GM12878 (cell line): ENCODE results near the gene DLX1. TPM values are rescaled to one million over a fixed set of nuclear protein-coding genes. Genes with fewer than 3 reads are reported as not detected.

Experiments
- ATAC-seq: fragments of 200-7000 bp; cut with Tn5 transposase; 3 replicates; pipeline ENCODE4 v1.9.1; 2020; ENCODE audit warnings: mild to moderate bottlenecking, moderate library complexity
- BruUV-seq: library from RNA; stranded (reverse); fragments of 400-500 nt; replicated peaks from 2 replicates; lab custom pipeline; 2021; lab: Mats Ljungman, UMichigan
- CTCF ChIA-PET: fragments of 300-600 bp; sonication (Branson Sonifier 250); formaldehyde crosslinking; extraction: SDS; loops from one replicate; lab custom pipeline; 2021; ENCODE audit warnings: inconsistent platforms; lab: Yijun Ruan, JAX
- POLR2A ChIA-PET: fragments of 350-600 bp; formaldehyde crosslinking; extraction: SDS; loops from one replicate; lab custom pipeline; 2021; ENCODE audit warnings: inconsistent platforms; lab: Charles Lee
- RAD21 ChIA-PET: fragments of 300-600 bp; sonication (Branson Sonifier 250); formaldehyde crosslinking; loops from one replicate; lab custom pipeline; 2023; ENCODE audit warnings: antibody characterized with exemption; ENCODE audit not compliant: unreplicated experiment; lab: Charles Lee
- SMC1A ChIA-PET: fragments of 300-600 bp; sonication (Branson Sonifier 250); formaldehyde crosslinking; loops from one replicate; lab custom pipeline; 2023; ENCODE audit not compliant: unreplicated experiment, uncharacterized antibody; lab: Charles Lee
- DNase-seq: peaks from one replicate; pipeline ENCODE4 v3.0.0-alpha.2; 2011; ENCODE audit warnings: low read depth, low spot score
- FAIRE-seq: peaks from 3 replicates; lab custom pipeline; 2011; peaks lifted over from hg19 to GRCh38; lab: Jason Lieb, UNC
- H2AFZ ChIP-seq: 2 replicates; pipeline ENCODE4 v1.6.0; 2011; ENCODE audit warnings: low read depth, low read length, control low read depth; ENCODE audit not compliant: control insufficient read depth
- H3K27ac ChIP-seq: 2 replicates; pipeline ENCODE4 v1.5.1; 2011; ENCODE audit warnings: control low read depth; ENCODE audit not compliant: control insufficient read depth, insufficient read depth
- H3K27me3 ChIP-seq, 2 experiments: replicated peaks in 1 of 2; 2 replicates each; pipeline versions ENCODE4 v1.6.0 to v1.6.1; 2011; ENCODE audit warnings: low read length in 1 of 2; ENCODE audit not compliant: control insufficient read depth in 2 of 2, insufficient read depth in 2 of 2
- H3K36me3 ChIP-seq, 2 experiments: 2 replicates each; pipeline ENCODE4 v1.5.1; 2011; ENCODE audit warnings: low read length in 1 of 2; ENCODE audit not compliant: control insufficient read depth in 2 of 2, insufficient read depth in 2 of 2
- H3K4me1 ChIP-seq: 2 replicates; pipeline ENCODE4 v1.6.1; 2011; ENCODE audit warnings: mild to moderate bottlenecking, low read length, moderate library complexity, mixed read lengths; ENCODE audit not compliant: control insufficient read depth, insufficient read depth
- H3K4me2 ChIP-seq: 2 replicates; pipeline ENCODE4 v1.6.0; 2011; ENCODE audit warnings: control low read depth; ENCODE audit not compliant: control insufficient read depth, insufficient read depth
- H3K4me3 ChIP-seq: fragments of 200-600 bp; sonication (generic); 2 replicates; pipeline ENCODE4 v1.5.1; 2016
- H3K79me2 ChIP-seq: 2 replicates; pipeline ENCODE4 v1.6.0; 2011; ENCODE audit warnings: low read length; ENCODE audit not compliant: control insufficient read depth, insufficient read depth
- H3K9ac ChIP-seq: 2 replicates; pipeline ENCODE4 v1.8.0; 2011; ENCODE audit warnings: low read length, control low read depth, mixed read lengths; ENCODE audit not compliant: control insufficient read depth, insufficient read depth
- H3K9me3 ChIP-seq: replicated peaks from 3 replicates; pipeline ENCODE4 v1.5.1; 2011; ENCODE audit warnings: mild to moderate bottlenecking, low read length; ENCODE audit not compliant: control insufficient read depth, insufficient read depth
- H4K20me1 ChIP-seq: 2 replicates; pipeline ENCODE4 v1.6.0; 2011; ENCODE audit not compliant: control insufficient read depth, insufficient read depth
- BCL3 ChIP-seq: IDR thresholded peaks from 2 replicates; pipeline ENCODE4 v1.6.1; 2011; ENCODE audit warnings: borderline replicate concordance, low read depth, mild to moderate bottlenecking, moderate library complexity, low read length; ENCODE audit not compliant: insufficient read depth, poor library complexity, severe bottlenecking
- E2F8 ChIP-seq: fragments of 450-650 bp; IDR thresholded peaks from 2 replicates; pipeline ENCODE4 v1.6.1; 2018; ENCODE audit warnings: mild to moderate bottlenecking, low read depth, moderate library complexity; ENCODE audit not compliant: partially characterized antibody
- ELK1 ChIP-seq: IDR thresholded peaks from 2 replicates; pipeline ENCODE4 v1.6.1; 2012; ENCODE audit warnings: low read depth, low read length, improper control_type of control experiment
- MEF2A ChIP-seq: IDR thresholded peaks from 2 replicates; pipeline ENCODE4 v1.6.1; 2011; ENCODE audit warnings: low read depth, mild to moderate bottlenecking, low read length, moderate library complexity; ENCODE audit not compliant: insufficient read depth
- MYC ChIP-seq: IDR thresholded peaks from 2 replicates; pipeline ENCODE4 v1.6.1; 2011; ENCODE audit warnings: mild to moderate bottlenecking, low read length, moderate library complexity, inconsistent platforms; ENCODE audit not compliant: insufficient read depth, insufficient replicate concordance, insufficient read length, severe bottlenecking
- NRF1 ChIP-seq: conservative IDR thresholded peaks from 2 replicates; pipeline ENCODE4 v1.6.1; 2011; ENCODE audit warnings: mild to moderate bottlenecking, low read depth, low read length, improper control_type of control experiment
- POLR2A ChIP-seq: IDR thresholded peaks from 2 replicates; pipeline ENCODE4 v1.6.1; 2011; ENCODE audit warnings: low read depth, mild to moderate bottlenecking, low read length
- SMAD1 ChIP-seq: fragments of 450-650 bp; IDR thresholded peaks from 2 replicates; pipeline ENCODE4 v1.6.1; 2018; ENCODE audit warnings: mild to moderate bottlenecking, low read depth; ENCODE audit not compliant: partially characterized antibody
- SPI1 ChIP-seq: IDR thresholded peaks from 2 replicates; pipeline ENCODE4 v1.6.1; 2011; ENCODE audit warnings: low read depth, mild to moderate bottlenecking, low read length, moderate library complexity, borderline replicate concordance; ENCODE audit not compliant: insufficient read depth
- SREBF1 ChIP-seq: IDR thresholded peaks from 2 replicates; pipeline ENCODE4 v1.6.1; 2012; ENCODE audit warnings: mild to moderate bottlenecking, low read length
- TAF1 ChIP-seq: IDR thresholded peaks from 2 replicates; pipeline ENCODE4 v1.6.1; 2011; ENCODE audit warnings: mild to moderate bottlenecking, low read depth, low read length, borderline replicate concordance
- ZBTB11 ChIP-seq: fragments of 450-650 bp; formaldehyde crosslinking; IDR thresholded peaks from 2 replicates; pipeline ENCODE4 v1.5.0; 2022; ENCODE audit warnings: mild to moderate bottlenecking, missing genetic modification characterization
- WGBS: methylation state at CpG from one replicate; pipeline ENCODE4 v1.1.6; 2016; ENCODE audit warnings: low lambda C conversion rate; ENCODE audit not compliant: insufficient replicate concordance, insufficient coverage; ENCODE audit errors: missing lambda C conversion rate; 5-methylcytosine and 5-hydroxymethylcytosine counted together
- in situ Hi-C: fragments of 300-500 bp; cut with MboI; formaldehyde crosslinking; loops from 9 replicates; pipeline ENCODE4 v1.14.3; 2018; ENCODE audit warnings: mixed read lengths
- intact Hi-C: fragments of 100-400 bp; cut with micrococcal nuclease; formaldehyde crosslinking; loops from one replicate; pipeline ENCODE4 v1.14.2; 2022; ENCODE audit not compliant: unreplicated experiment
- polyA plus RNA-seq, 11 experiments: library from polyadenylated mRNA; depleted of rRNA in 4 of 11; unstranded in 6 of 11; stranded (reverse) in 5 of 11; fragments of >200 nt; fragmentation: Nextera tagmentation in 4 of 11; fragmentation: Illumina TruSeq in 1 of 11; extraction: Ambion mirVana in 4 of 11; extraction: Trizol in 1 of 11; gene quantifications; 1 replicate in 1 of 11; 2 replicates in 10 of 11; pipeline versions ENCODE4 v1.2.1 to v1.2.3, GENCODE V29; 2011 to 2016; ENCODE audit warnings: inconsistent platforms in 2 of 11, missing spikeins in 2 of 11, low read depth in 1 of 11
- total RNA-seq, 4 experiments: library from RNA; depleted of rRNA in 3 of 4; stranded (reverse); fragments of >200 nt in 3 of 4; fragmentation: Illumina TruSeq in 1 of 4; extraction: Trizol in 1 of 4; gene quantifications; 2 replicates each; pipeline versions ENCODE4 v1.2.1 to v1.2.3, GENCODE V29; 2013 to 2021

DLX1 gene
- total and polyA plus RNA-seq, 10 of the 15 experiments (the other 5 are each of a cell fraction or from before 2014, with no cell fraction given) = 0.06 TPM; not detected in 9

GRCh38 chr2:172088245-172089004 is 3.1 kb downstream of the DLX1 start:
- peaks cover 5% of the 10 kb centered on the region; the same call in 1 of the 2 replicates for H4K20me1 ChIP-seq
- no peak overlapping the region for H3K9ac ChIP-seq
- ChIA-PET CTCF (no interaction called here), SMC1A (no interaction called here), POLR2A (interaction anchor here (0.6 kb wide), 1 partner anchor 1649 kb away, joined by 4 read pairs; no protein-coding TSS in a partner anchor), RAD21 (no interaction called here)
- H3K79me2 ChIP-seq = no peaks in the 10 kb centered on the region
- no peak for TF ChIP-seq ZBTB11 (CRISPR knock-in tag)
- no peak for TF ChIP-seq SREBF1
- TF ChIP-seq MEF2A = no peak
- TF ChIP-seq POLR2A = no peak
- no peak for TF ChIP-seq E2F8
- no peak for TF ChIP-seq ELK1
- no peak for TF ChIP-seq NRF1
- TF ChIP-seq BCL3 = no peak
- TF ChIP-seq TAF1 = no peak
- TF ChIP-seq SMAD1 = no peak
- no peak for TF ChIP-seq SPI1
- TF ChIP-seq MYC = no peak
- H3K4me3 ChIP-seq = no peak overlapping the region
- BruUV-seq = no TSS peak
- H2AFZ ChIP-seq = no peak overlapping the region
- H3K27ac ChIP-seq = no peak overlapping the region
- FAIRE-seq (no peak), ATAC-seq (no peak), DNase-seq (no peak)
- H3K27me3 ChIP-seq = peaks cover 30 to 68% of the 10 kb centered on the region in 2 experiments
- H3K9me3 ChIP-seq = no peaks in the 10 kb centered on the region; the same call in 2 of the 3 replicates
- WGBS = 28% methylated on average over 33 of the region's 37 CpGs
- no peaks in the 10 kb centered on the region for H3K36me3 ChIP-seq
- H3K4me2 ChIP-seq = no peak overlapping the region
- intact Hi-C loops = loop anchor here (5.0 kb wide), 1 partner anchor 91 kb away; the partner anchor contains the start of gene METAP1D
- in situ Hi-C loops = no loop called here
- peaks cover 13% of the 10 kb centered on the region for H3K4me1 ChIP-seq
